ENCODE measurements around the gene NGF. TPM values are rescaled to one million over a fixed set of nuclear protein-coding genes. Genes with fewer than 3 reads are reported as not detected.

The NGF gene
- total RNA-seq, 2 experiments from 2014 or later: not detected

- Mint-ChIP-seq H3K27me3 (peaks cover 15% of the 10 kb centered on the region), H3K9me3 (no peaks in the 10 kb centered on the region), H3K27ac (no peak overlapping the region), H3K4me3 (no peak overlapping the region), H3K4me1 (ENCODE audit: low read depth) (no peaks in the 10 kb centered on the region), H3K36me3 (ENCODE audit: low read depth) (no peaks in the 10 kb centered on the region)
- no peak for ATAC-seq
- CTCF ChIA-PET: interaction anchor here (1.4 kb wide), 1 partner anchor 38 kb away, joined by 4 read pairs; no protein-coding TSS in a partner anchor
- POLR2A ChIA-PET: no interaction called here
- intact Hi-C loops (cut with micrococcal nuclease): no loop called here
- TF ChIP-seq CTCF (IDR thresholded peaks at IDR 0.05): no peak
- DNase-seq: no peak
Observed at GRCh38 chr1:115237023-115237422, 101.0 kb downstream of the NGF start.

Other genes starting within 250 kb of the NGF start
- under 1 TPM; 0.74 to 0.90 TPM for gene TSPAN2, start 248.7 kb downstream of the NGF start, total RNA-seq